Endothelial cell of umbilical vein (primary cell): ENCODE results near the gene CGNL1. TPM values are rescaled to one million over a fixed set of nuclear protein-coding genes. Genes with fewer than 3 reads are reported as not detected.

Experiments
- BruUV-seq: library from RNA; stranded (reverse); fragments of 400-500 nt; replicated peaks from 2 replicates; lab custom pipeline; 2021; lab: Mats Ljungman, UMichigan
- CTCF ChIA-PET: fragments of 300-600, 350-600 bp; sonication (Branson Sonifier 250); formaldehyde crosslinking; loops from one replicate; lab custom pipeline; 2021; ENCODE audit warnings: antibody characterized with exemption, inconsistent platforms; lab: Charles Lee
- POLR2A ChIA-PET: fragments of 300-600, 350-600 bp; sonication (Branson Sonifier 250); formaldehyde crosslinking; loops from one replicate; lab custom pipeline; 2021; ENCODE audit warnings: antibody characterized with exemption, inconsistent platforms; lab: Charles Lee
- DNase-seq: peaks from one replicate; pipeline ENCODE4 v3.0.0-alpha.2; 2011; ENCODE audit warnings: low read depth, low spot score
- FAIRE-seq: peaks from 2 replicates; lab custom pipeline; 2011; peaks lifted over from hg19 to GRCh38; lab: Jason Lieb, UNC
- H2AFZ ChIP-seq: 2 replicates; pipeline ENCODE4 v1.6.0; 2012; ENCODE audit warnings: low read depth, low read length, control low read depth, inconsistent platforms
- H3K27ac ChIP-seq: 2 replicates; pipeline ENCODE4 v1.5.1; 2011; ENCODE audit warnings: low read depth, mild to moderate bottlenecking, control low read depth, low read length, moderate library complexity; ENCODE audit not compliant: insufficient read depth
- H3K27me3 ChIP-seq, 2 experiments: 2 replicates each; pipeline versions ENCODE4 v1.6.0 to v1.6.1; 2011; ENCODE audit warnings: low read length in 2 of 2, mixed read lengths in 1 of 2; ENCODE audit not compliant: control insufficient read depth in 2 of 2, insufficient read depth in 2 of 2
- H3K36me3 ChIP-seq, 2 experiments: 2 replicates in 1 of 2; 3 replicates in 1 of 2; pipeline ENCODE4 v1.5.1; 2011; ENCODE audit warnings: low read length in 2 of 2, mild to moderate bottlenecking in 1 of 2, moderate library complexity in 1 of 2; ENCODE audit not compliant: control insufficient read depth in 2 of 2, insufficient read depth in 2 of 2; ENCODE audit errors: extremely low read depth in 1 of 2
- H3K4me1 ChIP-seq: 3 replicates; pipeline ENCODE4 v1.5.1; 2011; ENCODE audit warnings: mild to moderate bottlenecking, low read length; ENCODE audit not compliant: control insufficient read depth, insufficient read depth; ENCODE audit errors: extremely low read depth
- H3K4me2 ChIP-seq: 2 replicates; pipeline ENCODE4 v1.6.1; 2011; ENCODE audit warnings: low read length, control low read depth, mixed read lengths; ENCODE audit not compliant: insufficient read depth
- H3K4me3 ChIP-seq, 3 experiments: fragments of 200-600 bp in 1 of 3; sonication (generic), shearing (Covaris generic) in 1 of 3; replicated peaks in 1 of 3; 2 replicates each; pipeline ENCODE4 v1.5.1; 2011 to 2016; ENCODE audit warnings: control low read depth in 3 of 3, low read length in 3 of 3, mild to moderate bottlenecking in 2 of 3, inconsistent platforms in 1 of 3, low read depth in 1 of 3, moderate library complexity in 1 of 3; ENCODE audit not compliant: insufficient read depth in 1 of 3
- H3K79me2 ChIP-seq: 2 replicates; pipeline ENCODE4 v1.6.0; 2012; ENCODE audit warnings: low read length, inconsistent platforms; ENCODE audit not compliant: control insufficient read depth, insufficient read depth
- H3K9ac ChIP-seq: replicated peaks from 2 replicates; pipeline ENCODE3; 2011; ENCODE audit warnings: low read length, control low read depth; ENCODE audit not compliant: insufficient read depth; ENCODE audit errors: extremely low read depth
- H3K9me1 ChIP-seq: replicated peaks from 3 replicates; pipeline ENCODE4 v1.6.0; 2011; ENCODE audit warnings: mild to moderate bottlenecking, low read length; ENCODE audit not compliant: control insufficient read depth, insufficient read depth; ENCODE audit errors: extremely low read depth
- H3K9me3 ChIP-seq: replicated peaks from 2 replicates; pipeline ENCODE4 v1.5.1; 2012; ENCODE audit warnings: low read length, inconsistent platforms; ENCODE audit not compliant: control insufficient read depth, insufficient read depth
- H4K20me1 ChIP-seq: replicated peaks from 2 replicates; pipeline ENCODE3; 2011; ENCODE audit warnings: mild to moderate bottlenecking, low read length; ENCODE audit not compliant: control insufficient read depth, insufficient read depth; ENCODE audit errors: extremely low read depth
- CTCF ChIP-seq, 2 donors: IDR thresholded peaks; 1 replicate in 1 of 2; 2 replicates in 1 of 2; pipeline ENCODE4 v1.5.1; 2011; ENCODE audit warnings: low read length in 2 of 2, mild to moderate bottlenecking in 2 of 2, moderate library complexity in 2 of 2, control low read depth in 1 of 2, inconsistent platforms in 1 of 2, low read depth in 1 of 2; ENCODE audit not compliant: insufficient read depth in 1 of 2; ENCODE audit errors: extremely low read depth in 1 of 2
- EZH2 ChIP-seq: IDR thresholded peaks from 2 replicates; pipeline ENCODE4 v1.6.1; 2012; ENCODE audit warnings: borderline replicate concordance, low read depth, mild to moderate bottlenecking, moderate library complexity, low read length, inconsistent platforms; ENCODE audit not compliant: severe bottlenecking
- FOS ChIP-seq: IDR thresholded peaks from 2 replicates; pipeline ENCODE4 v1.6.1; 2011; ENCODE audit warnings: mild to moderate bottlenecking, low read length, moderate library complexity, borderline replicate concordance; ENCODE audit not compliant: insufficient read depth
- GATA2 ChIP-seq: IDR thresholded peaks from 2 replicates; pipeline ENCODE4 v1.7.0; 2011; ENCODE audit warnings: low read depth, mild to moderate bottlenecking, moderate library complexity, mixed read lengths, low read length; ENCODE audit not compliant: insufficient read length, insufficient read depth
- JUN ChIP-seq: IDR thresholded peaks from 2 replicates; pipeline ENCODE4 v1.6.1; 2011; ENCODE audit warnings: borderline replicate concordance, low read depth; ENCODE audit not compliant: insufficient read length, insufficient read depth
- MAX ChIP-seq: IDR thresholded peaks from 2 replicates; pipeline ENCODE4 v1.6.1; 2011; ENCODE audit not compliant: insufficient read depth, insufficient read length
- MYC ChIP-seq: IDR thresholded peaks from one replicate; pipeline ENCODE4 v1.6.1; 2011; ENCODE audit warnings: mild to moderate bottlenecking, low read depth, low read length
- POLR2A ChIP-seq: IDR thresholded peaks from 2 replicates; pipeline ENCODE4 v1.6.1; 2012; ENCODE audit warnings: low read depth, mild to moderate bottlenecking, control low read depth, low read length
- POLR2AphosphoS5 ChIP-seq: IDR thresholded peaks from 2 replicates; pipeline ENCODE4 v1.6.1; 2012; ENCODE audit warnings: low read depth, mild to moderate bottlenecking, control low read depth, low read length, moderate library complexity; ENCODE audit not compliant: insufficient read depth
- dilution Hi-C: fragments of 300-500 bp; cut with MboI; formaldehyde crosslinking; loops from one replicate; pipeline ENCODE4 v1.15.0; 2019; ENCODE audit warnings: low sequenced_read_pairs; ENCODE audit not compliant: extremely low pct_ligation_motif_present
- intact Hi-C: fragments of 100-400 bp; cut with micrococcal nuclease; formaldehyde crosslinking; loops from one replicate; pipeline ENCODE4 v1.10.0; 2022
- polyA plus RNA-seq, 4 experiments: library from polyadenylated mRNA; depleted of rRNA in 3 of 4; stranded (reverse) in 3 of 4; unstranded in 1 of 4; fragments of >200 nt; gene quantifications; 2 replicates each; pipeline versions ENCODE4 v1.2.1 to v1.2.3, GENCODE V29; 2011 to 2012; ENCODE audit warnings: missing spikeins in 1 of 4
- total RNA-seq: library from RNA; stranded (reverse); gene quantifications from 2 replicates; pipeline ENCODE4 v1.2.3, GENCODE V29; 2021

Gene CGNL1
- total and polyA plus RNA-seq, 2 donors (not counting 3 experiments of a cell fraction or from before 2014, with no cell fraction given) = 6.9 to 27.1 TPM

GRCh38 chr15:57405133-57405532 lies 28.8 kb downstream of the CGNL1 start:
- no peaks in the 10 kb centered on the region for H3K9me3 ChIP-seq
- ChIA-PET POLR2A (no interaction called here), CTCF (interaction anchor here (1.0 kb wide), 1 partner anchor 122 kb away, joined by 5 read pairs; no protein-coding TSS in a partner anchor)
- no peaks in the 10 kb centered on the region for H3K9me1 ChIP-seq
- DNase-seq (no peak), FAIRE-seq (no peak)
- no peak overlapping the region for H3K27ac ChIP-seq
- no peaks in the 10 kb centered on the region for H4K20me1 ChIP-seq
- dilution Hi-C loops = no loop called here
- no peak overlapping the region for H2AFZ ChIP-seq
- no peaks in the 10 kb centered on the region for H3K36me3 ChIP-seq
- no peaks in the 10 kb centered on the region for H3K27me3 ChIP-seq
- H3K4me3 ChIP-seq = no peak overlapping the region
- no peak overlapping the region for H3K9ac ChIP-seq
- intact Hi-C loops = no loop called here
- TF ChIP-seq MAX = no peak
- no peak for TF ChIP-seq JUN
- peaks cover 7% of the 10 kb centered on the region for H3K4me1 ChIP-seq
- no TSS peak for BruUV-seq
- no peak overlapping the region for H3K4me2 ChIP-seq
- no peaks in the 10 kb centered on the region for H3K79me2 ChIP-seq

- Histone ChIP-seq H3K27ac (no peak overlapping the region), H3K4me3 (no peak overlapping the region), H3K9me3 (no peaks in the 10 kb centered on the region), H3K9me1 (no peaks in the 10 kb centered on the region), H3K27me3 (no peaks in the 10 kb centered on the region), H4K20me1 (no peaks in the 10 kb centered on the region), H2AFZ (no peak overlapping the region), H3K36me3 (no peaks in the 10 kb centered on the region), H3K79me2 (no peaks in the 10 kb centered on the region), H3K9ac (no peak overlapping the region), H3K4me2 (no peak overlapping the region), H3K4me1 (peaks cover 7% of the 10 kb centered on the region)
- TF ChIP-seq POLR2AphosphoS5 = no peak
- TF ChIP-seq GATA2 = no peak
- no peak for TF ChIP-seq FOS
- no peak for TF ChIP-seq MAX
- TF ChIP-seq POLR2A = no peak
- TF ChIP-seq JUN = no peak
- TF ChIP-seq CTCF (IDR thresholded peaks at IDR 0.05; ENCODE audit: extremely low read depth in 1 of 2, insufficient read depth in 1 of 2, low read depth in 1 of 2, low read length in 2 of 2) = no peak
- TF ChIP-seq EZH2 = no peak
- no peak for TF ChIP-seq MYC
- no TSS peak for BruUV-seq
- POLR2A ChIA-PET = no interaction called here
- intact Hi-C loops = no loop called here
- DNase-seq = no peak
- dilution Hi-C loops = no loop called here
- no peak for FAIRE-seq
- CTCF ChIA-PET = no interaction called here
Observed at GRCh38 chr15:57406062-57406772, 29.9 kb downstream of the CGNL1 start.
